Vagina (tissue), 2 donors: ENCODE results near the gene MYCN.

Source experiments
- POLR2A ChIP-seq, 2 donors: fragments of 450-650 bp; IDR thresholded peaks; one replicate each; pipeline ENCODE4 v1.6.1; 2017; ENCODE audit warnings: antibody characterized with exemption in 2 of 2, mild to moderate bottlenecking in 2 of 2, moderate library complexity in 2 of 2
- POLR2AphosphoS5 ChIP-seq, 2 donors: sonication (generic); formaldehyde crosslinking; IDR thresholded peaks; one replicate each; pipeline ENCODE4 v1.9.0; 2017; ENCODE audit warnings: antibody characterized with exemption in 2 of 2, mild to moderate bottlenecking in 2 of 2, low read depth in 1 of 2; ENCODE audit not compliant: insufficient read depth in 1 of 2
- TF ChIP-seq, protein P1 (sequence below), 3 experiments: fragments of 450-650 bp in 2 of 3; fragments of 200-600 bp in 1 of 3; sonication (generic) in 1 of 3; IDR thresholded peaks; one replicate each; pipeline ENCODE4 v1.5.1; 2017 to 2019; ENCODE audit warnings: antibody characterized with exemption in 3 of 3, mild to moderate bottlenecking in 2 of 3, moderate library complexity in 2 of 3

DNA sequence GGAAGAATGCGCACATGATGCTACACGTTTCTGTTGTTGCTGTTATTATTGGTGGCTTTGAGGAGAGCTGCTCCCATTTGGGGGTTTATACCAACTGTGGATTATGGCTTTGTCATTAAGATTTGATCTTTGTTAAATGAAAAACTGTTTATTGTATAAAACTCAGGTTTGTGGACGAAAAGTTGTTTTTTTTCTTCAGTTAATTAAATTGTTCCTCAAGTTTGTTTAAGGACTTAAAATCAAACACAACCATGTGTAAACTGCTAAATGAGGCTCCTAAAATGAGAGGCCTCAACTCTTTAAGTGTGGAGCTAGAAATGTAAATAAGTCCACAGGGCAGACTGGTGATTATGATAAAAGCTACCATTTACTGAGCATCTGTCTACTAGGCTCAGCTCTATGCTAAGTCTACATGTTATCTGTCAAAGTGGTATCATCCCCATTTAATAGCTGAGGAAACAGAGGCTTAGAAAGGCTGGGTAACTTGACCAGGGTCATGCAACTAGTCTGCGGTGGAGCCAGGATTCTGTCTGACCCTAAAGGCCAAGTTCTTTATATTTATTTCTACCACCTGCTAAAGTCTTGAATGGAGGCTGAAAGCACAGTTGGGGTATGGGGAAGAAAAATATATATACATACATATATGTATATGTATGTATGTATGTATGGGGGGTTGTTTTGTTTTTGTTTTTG, 4.1 kb downstream of the MYCN start:
- TF ChIP-seq, protein P1, sequence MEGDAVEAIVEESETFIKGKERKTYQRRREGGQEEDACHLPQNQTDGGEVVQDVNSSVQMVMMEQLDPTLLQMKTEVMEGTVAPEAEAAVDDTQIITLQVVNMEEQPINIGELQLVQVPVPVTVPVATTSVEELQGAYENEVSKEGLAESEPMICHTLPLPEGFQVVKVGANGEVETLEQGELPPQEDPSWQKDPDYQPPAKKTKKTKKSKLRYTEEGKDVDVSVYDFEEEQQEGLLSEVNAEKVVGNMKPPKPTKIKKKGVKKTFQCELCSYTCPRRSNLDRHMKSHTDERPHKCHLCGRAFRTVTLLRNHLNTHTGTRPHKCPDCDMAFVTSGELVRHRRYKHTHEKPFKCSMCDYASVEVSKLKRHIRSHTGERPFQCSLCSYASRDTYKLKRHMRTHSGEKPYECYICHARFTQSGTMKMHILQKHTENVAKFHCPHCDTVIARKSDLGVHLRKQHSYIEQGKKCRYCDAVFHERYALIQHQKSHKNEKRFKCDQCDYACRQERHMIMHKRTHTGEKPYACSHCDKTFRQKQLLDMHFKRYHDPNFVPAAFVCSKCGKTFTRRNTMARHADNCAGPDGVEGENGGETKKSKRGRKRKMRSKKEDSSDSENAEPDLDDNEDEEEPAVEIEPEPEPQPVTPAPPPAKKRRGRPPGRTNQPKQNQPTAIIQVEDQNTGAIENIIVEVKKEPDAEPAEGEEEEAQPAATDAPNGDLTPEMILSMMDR (IDR thresholded peaks at IDR 0.05) = no peak
- TF ChIP-seq POLR2AphosphoS5 (IDR thresholded peaks at IDR 0.05; ENCODE audit: insufficient read depth in 1 of 2, low read depth in 1 of 2) (no peak), POLR2A (IDR thresholded peaks at IDR 0.05) (no peak)
